NK-92 (cell line): ENCODE data around the gene ZNF790.
"Not testable (repeated sequence)": the region's sequence is repeated elsewhere in the genome, so short reads cannot be mapped to it uniquely, and the experiment has no call there.

Experiments used
- DNase-seq: peaks from one replicate; lab custom pipeline; 2025; ENCODE audit not compliant: unreplicated experiment; lab: John Stamatoyannopoulos, UW

Gene ZNF790

DNA sequence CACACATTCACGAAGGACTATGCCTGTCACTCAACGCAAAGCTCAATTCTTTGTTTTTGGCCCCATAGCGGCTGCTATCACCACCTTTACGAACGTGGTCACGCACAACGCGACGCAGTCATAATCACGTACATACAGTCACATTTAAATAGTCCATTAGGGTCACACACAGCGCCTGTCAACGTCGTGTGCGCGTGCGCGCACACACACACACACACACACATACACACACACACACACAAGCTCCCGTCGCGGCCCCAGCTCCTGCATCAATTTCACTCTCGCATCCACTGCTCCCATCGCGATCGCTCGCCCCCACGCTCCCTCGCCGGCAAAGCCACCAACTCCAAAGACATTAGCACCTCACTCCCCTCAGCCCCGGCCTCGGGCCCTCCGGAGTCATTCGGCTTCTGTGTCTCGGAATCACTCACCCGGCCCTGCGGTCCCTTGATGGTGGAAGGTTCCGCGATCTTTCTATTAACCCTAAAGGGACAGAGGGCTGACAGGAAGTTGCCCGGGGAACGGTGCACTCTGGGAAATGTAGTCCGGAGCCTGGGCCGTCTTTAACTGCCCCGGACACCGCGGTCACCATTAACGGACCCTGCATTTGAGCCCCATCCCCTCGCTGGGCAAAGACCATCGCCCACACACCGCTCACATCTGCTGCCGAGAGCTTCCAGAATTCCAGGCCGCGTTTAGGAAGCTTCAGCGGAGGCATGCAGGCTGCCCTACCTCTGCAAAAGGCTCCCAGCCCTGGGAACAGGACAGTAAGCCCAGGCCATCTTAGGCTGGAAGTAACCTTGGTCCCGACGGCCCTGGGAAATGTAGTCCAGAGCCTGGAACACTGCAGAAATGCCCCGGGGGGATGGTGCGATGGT, at the start of gene ZNF790:
TSS of gene ZNF790 (minus strand) at position 482 of the 878 bp plus-strand sequence. CDS start 12,768 bp downstream, outside the sequence.
- no peak for DNase-seq

DNA sequence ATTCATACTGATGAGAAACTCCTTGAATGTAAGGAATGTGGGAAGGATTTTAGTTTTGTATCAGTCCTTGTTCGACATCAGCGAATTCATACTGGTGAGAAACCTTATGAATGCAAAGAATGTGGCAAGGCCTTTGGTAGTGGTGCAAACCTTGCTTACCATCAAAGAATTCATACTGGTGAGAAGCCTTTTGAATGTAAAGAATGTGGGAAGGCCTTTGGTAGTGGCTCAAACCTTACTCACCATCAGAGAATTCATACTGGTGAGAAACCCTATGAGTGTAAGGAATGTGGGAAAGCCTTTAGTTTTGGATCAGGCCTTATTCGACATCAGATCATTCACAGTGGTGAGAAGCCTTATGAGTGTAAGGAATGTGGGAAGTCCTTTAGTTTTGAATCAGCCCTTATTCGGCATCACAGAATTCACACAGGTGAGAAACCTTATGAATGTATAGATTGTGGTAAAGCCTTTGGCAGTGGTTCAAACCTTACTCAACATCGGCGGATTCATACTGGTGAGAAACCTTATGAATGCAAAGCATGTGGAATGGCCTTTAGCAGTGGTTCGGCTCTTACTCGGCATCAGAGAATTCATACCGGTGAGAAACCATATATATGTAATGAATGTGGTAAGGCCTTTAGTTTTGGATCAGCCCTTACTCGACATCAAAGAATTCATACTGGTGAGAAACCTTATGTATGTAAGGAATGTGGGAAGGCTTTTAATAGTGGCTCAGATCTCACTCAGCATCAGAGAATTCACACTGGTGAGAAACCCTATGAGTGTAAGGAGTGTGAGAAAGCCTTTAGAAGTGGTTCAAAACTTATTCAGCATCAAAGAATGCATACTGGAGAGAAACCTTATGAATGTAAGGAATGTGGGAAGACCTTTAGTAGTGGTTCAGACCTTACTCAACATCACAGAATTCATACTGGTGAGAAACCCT, 39.1 kb upstream of the ZNF790 start:
- DNase-seq: no peak

DNA sequence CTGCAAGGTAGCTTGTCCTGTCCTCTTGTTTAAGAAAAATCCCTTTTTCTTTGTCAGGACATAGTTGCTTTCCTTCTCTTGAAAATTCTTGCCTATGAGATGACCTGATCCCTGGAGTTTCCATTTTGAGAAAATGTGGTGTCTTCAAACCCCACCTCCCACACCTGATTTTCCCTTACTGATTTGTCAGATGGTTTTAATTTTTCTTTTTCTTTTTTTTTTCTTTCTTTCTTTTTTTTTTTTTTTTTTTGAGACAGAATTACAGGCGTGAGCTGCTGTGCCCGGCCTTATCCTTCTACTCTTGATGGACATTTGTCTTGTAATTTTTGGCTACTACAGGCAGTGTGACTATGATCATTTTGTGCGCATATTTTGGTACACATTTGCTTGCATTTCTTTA, 13.7 kb upstream of the ZNF790 start:
- DNase-seq: no peak

DNA sequence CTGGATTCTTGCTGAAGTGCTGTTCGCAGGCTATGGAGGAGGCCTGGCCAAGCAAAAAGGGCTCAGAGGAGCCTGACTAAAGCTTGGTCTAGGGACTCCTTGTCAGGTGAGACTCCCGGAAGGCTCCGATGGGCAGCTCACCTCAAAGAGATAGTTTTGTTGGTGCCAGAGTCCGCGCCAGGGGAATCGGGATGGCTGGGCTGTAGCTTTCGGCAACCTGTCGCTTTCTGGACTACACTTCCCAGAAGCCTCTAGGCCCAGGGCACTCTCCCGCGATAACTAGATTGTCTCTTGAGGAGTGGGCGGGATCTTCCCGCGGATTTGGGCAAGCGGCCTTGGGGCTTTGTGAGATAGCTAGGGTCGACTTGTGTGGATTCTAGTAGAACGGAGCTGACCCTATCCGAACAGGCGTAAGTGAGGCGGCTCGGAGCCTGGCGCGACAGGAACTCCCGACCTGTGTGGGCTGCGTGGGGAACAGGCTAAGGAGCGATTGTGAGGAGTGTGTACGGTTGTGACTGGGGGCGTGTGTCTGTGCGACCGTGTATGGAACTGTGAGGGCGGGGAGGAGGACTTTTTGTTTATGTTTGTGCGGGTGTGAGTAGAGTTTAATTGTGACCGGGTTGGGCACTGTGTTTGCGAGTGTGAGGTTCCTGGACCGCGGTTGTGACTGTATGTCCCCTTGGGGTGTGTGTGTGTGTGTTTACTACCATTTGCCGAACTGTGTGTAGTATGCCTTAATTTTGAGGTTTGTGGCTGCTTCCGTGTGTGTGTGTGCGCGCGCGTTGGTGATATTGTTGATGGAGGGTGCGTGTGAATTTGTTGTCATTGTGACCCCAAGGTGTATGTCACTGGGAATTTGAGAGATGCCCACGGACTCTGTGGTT, 12.6 kb upstream of the ZNF790 start, which contains the start of gene ZNF345:
TSS of gene ZNF345 (plus strand) at position 318 of the 884 bp plus-strand sequence. CDS start 25,955 bp downstream, outside the sequence.
- DNase-seq: no peak

DNA sequence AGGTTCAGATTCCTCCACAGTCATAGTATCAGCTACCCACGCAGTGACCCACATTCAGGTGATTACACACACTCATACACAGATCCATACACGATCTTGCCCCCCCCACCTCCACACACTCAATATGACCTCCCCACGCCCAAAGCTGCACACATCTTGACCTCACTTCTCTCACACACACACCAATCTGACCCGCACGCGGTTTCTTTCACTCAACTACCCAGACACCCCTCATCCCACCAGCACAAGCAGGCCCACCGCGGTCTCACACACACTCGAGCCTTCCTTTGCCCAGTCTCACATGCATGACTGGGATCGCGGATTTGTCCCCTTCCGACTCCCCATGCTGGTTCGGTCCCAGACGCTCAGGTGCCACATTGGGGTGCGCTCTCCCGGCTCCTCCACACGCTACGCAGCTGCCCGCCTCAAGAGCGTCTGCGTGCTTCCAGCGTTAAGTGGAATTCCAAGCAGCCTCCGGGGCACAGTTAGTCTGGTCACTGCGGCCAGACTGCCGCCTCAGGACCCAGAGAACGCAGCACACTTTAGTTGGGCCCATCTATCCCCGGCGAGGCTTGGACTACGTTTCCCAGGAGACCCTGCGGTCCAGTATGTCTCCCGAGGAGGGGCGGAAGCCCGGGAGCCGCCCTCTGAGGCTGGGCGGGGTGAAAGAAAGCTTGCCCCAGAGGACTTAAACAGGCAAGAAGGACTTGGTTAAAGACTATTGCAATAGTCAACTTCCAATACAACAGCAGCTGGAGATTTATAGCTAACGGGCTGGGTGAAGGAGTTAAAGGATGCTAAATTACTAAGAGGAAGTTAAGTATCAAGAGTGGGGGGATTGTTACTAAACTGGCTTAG, 11.7 kb upstream of the ZNF790 start:
- DNase-seq: peak; percentile 43

DNA sequence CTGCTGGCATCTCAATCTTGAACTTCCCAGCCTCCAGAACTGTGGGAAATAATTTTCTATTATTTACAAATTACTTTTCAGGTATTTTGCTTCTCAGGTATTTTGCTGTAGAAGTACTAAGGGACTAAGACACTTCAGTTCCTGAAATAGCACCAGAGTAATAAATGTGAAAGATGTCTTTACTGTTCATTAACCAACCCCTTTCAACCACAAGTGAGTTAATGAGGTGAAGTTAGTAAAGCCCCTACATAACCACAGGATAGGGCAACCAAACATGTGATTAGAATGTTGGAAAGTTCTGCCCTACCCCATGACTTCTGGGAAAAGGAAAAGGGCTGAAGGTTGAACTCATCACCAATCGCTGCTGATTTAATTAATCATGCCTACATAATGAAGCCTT, 9.8 kb upstream of the ZNF790 start:
- DNase-seq: no peak

DNA sequence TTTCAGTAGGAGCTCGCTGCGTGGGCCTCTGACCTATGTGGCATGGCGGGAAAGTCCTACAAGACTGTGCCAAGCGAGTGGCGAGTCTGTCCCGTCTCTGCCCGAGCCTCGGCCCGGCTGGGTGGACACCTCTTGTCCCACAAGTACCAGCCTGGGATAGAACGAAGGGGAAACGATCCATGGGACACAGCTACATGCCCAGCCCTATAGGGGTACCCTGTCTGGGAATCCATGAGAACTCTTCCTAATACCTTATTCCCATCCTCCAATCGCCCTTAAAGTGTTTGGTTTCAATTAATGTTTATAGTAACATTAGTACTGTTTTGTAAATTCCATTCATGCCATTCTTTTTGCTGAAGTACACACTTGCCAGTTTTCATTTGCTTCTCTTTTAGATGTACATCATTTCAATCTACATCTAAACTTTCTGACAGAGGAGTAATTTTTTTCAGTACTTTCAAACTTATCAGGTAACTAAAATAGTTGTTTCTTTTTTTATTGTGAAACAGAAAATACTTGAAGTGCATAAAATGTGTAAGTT, 667 bp upstream of the ZNF790 start:
- no peak for DNase-seq

DNA sequence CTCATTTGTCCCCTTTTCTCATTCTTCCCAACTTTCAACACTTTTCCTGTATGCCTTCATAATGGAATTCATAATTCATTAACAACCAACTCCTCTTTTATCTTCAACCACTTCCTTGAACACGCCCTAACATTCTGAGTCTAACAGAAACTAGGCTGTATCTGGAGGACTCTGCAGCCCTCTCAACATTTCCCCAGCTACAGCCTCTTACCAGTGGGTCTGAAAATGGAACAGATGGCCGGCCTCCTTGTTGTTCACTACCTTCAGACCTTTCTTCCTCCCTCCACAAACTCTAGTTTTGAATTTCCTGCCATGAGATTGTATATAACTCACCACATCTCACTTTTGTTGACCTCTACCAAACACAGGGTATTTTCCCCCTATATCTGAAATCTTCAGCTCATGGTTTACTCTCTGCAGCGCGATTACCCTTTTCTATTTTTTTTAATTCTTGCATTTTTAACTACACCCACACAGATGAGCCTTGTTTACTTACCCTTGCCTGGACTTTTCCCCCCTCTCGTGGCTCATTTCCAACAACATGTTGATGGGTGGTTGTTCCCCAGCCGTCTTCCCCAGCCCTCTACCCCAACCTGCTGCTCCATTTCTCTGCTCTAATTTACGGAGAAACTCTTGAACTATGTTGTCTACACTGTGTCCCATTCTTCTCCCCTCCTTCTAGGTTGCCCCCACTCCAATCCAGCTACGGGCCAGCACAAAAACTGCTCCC, 846 bp downstream of the ZNF790 start:
- DNase-seq: no peak

DNA sequence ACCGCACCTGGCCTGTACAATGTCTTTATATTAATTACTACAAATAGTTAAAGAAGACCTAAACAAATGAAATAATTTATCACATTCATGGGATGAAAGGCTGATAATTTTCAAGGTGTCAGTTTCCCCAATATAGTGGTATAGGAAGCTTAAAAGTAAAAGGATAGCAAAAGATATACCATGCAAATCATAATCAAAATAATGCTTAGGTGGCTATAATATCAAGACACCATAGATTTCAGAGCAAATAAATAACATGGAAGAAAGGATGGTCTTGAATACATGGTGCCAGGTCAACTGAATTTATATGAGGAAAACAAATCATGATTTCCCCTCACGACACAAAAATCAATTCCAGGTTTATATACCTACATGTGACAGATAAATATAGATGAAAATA, 4.8 kb downstream of the ZNF790 start:
- DNase-seq: no peak

DNA sequence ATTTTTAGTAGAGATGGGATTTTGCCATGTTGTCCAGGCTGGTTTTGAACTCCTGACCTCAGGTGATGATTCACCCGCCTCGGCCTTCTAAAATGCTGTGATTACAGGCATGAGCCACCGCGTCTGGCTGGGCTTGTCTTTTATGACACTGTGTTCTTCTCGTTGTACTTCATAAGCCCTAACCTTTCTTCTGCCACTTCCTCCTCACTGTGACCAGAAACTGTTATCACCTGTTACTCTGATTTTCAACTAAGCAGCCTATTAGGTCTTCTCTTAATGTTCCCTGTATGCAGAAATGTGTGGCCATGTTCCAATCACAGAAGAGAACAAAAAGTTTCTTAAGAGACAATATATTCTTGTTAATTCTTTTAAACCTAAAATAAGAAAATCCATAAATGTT, 16.4 kb downstream of the ZNF790 start:
- no peak for DNase-seq

DNA sequence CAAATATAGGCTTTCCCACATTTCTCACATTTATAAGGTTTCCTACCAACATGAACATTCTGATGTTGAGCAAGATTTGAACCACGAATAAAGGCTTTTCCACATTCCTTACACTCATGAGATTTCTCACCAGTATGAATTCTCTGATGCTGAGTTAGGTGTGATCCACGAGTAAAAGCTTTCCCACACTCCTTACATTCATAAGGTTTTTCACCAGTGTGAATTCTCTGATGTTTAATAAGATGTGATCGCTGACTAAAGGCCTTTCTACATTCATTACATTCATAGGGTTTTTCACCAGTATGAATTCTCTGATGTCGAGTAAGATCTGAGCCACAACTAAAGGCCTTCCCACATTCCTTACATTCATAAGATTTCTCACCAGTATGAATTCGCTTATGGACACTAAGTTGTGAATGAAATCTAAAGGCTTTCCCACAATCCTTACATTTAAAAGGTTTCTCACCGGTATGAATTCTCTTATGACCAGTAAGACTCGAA, 19.0 kb downstream of the ZNF790 start:
- no peak for DNase-seq

DNA sequence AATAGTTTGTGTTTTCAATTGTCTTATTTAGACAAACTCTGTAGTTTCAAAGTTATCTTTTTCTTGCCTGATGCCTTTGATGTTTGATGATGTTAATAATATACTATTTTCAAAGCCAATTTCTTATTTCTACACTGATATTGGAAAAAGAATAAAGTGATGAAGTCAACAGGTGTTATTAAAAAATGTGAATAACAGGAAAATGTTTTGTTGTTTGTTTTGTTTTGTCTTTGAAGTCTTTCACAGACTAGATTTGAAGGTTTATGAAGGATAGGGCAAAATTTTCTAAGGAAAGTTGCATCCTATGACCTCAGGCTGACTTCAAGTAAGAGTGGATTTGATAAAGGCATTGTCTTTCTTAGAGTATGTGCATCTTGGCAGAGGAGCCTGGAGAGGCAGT, 31.2 kb downstream of the ZNF790 start:
- DNase-seq: no peak

DNA sequence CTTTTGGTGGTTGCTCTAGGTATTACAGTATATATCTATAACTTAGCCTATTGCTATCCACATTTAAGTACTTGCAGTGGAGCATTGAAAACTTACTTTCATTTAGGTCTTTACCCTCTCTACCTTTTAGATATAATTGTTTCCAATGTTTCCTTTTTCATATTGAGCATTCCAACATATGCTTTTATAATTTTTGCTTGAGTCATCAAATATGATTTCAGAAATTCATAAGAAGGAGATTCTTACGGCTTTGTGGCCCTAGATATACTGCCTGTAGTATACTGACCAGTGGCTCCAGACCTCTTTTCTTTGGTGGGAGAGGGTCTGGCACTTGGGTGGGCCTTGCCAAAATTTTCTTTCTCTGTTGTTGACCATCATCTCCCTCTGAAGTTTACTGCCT, 32.8 kb downstream of the ZNF790 start:
- no peak for DNase-seq

DNA sequence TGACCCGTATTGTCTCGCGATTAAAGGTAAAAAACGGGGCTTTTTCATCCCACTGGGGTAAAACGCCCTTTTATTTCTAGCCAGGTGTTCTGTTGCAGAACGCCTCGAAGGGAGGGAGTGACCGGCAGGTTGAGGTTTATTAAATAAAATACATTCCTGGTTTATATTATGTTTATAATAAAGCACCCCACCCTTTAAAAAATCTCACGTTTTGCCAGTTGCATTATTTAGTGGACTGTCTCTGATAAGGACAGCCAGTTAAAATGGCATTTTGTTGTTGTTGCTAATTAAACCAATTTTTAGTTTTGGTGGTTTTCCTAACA, 40.4 kb downstream of the ZNF790 start:
- no peak for DNase-seq

DNA sequence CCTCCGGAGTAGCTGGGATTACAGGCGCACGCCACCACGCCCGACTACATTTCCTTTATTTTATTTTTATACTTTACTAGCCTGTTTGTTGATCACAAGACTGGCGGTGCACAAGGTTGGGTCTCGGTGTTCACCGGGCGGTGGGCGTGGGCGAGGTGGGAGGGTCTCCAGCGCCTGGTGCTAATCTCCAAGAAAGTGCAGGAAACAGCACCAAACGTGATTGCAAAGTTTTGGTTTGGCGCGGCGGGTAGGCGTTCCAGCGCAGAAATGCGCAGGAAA, 41.5 kb downstream of the ZNF790 start:
- no peak for DNase-seq

DNA sequence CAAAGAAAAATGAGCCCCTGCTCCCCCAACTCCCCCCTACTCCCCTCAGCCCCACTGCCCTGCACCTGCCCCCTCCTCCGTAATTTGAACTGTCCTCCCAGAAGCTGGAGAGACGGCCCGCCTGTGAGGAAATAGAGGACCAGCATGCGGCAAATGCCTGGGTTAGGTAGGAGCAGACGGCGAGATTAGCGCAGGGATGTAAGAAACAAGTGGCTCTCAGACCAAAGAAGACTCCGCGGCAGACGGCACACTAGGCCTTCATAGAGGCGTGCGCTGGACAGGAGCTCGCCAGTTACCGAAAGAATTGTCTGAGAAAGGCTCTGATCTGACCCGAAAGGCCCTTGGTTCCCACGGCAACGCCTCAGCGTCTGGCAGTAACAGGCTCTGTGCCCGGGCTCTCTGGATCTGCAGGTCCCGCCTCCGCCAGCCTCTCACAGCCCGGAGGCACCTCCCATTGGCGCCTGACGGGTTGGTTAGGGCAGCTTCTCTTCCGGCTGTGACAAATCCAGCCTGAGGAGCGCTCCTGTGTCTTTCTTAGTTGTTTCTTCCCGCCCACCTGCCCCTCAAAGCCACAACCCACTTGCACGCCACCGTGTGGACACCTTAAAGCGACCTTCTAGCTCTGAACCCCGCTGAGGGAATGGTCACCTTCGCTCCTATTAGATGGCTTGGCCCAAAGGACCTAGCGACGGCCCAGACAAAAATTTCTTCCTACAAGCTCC, 46.6 kb downstream of the ZNF790 start:
- not testable (repeated sequence) for DNase-seq

DNA sequence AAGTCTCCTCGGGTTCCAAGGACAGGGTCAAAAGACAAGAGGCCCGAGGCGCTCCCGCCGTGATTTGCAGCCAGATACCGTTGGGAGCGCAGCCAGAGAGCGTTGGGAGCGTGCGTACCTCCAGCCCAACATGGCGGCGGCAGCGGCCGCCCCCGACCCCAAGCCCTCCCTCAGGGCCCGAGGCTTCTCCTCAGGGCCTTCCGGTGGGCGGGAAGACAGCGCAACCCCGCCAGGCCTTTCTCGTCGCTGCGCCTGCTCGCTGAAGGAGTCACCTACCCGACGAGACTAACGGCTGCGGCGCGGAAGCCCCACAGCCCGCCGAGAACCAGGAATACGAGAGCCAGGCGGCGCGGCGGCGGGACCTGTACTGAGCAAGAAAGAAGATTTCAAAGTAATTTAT, 62.4 kb downstream of the ZNF790 start:
- no peak for DNase-seq

DNA sequence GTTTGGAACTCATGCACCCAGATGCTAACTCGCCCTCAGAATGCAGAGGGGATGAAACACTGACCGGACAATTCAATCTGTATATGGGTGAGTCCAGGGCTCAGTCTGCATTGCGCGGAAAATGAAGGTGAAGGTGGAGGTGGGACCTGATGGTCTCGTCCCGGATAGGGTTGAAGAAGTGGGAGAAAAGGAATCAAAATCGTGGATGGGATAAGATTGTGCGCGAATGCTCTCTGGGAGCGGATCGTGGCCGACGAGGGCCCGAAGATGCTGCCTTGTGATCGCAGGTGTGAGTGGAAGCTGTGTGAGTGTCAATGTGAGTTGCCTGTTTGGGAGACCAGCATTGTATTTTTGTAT, 65.0 kb downstream of the ZNF790 start:
- no peak for DNase-seq
